IMR-90 (cell line): ENCODE results near the gene NDST1. TPM values are rescaled to one million over a fixed set of nuclear protein-coding genes. Genes with fewer than 3 reads are reported as not detected.

ENCODE experiments used
- ATAC-seq: fragments of 200-7000 bp; cut with Tn5 transposase; 2 replicates; pipeline ENCODE4 v1.9.1; 2020; ENCODE audit warnings: low read depth, mild to moderate bottlenecking, moderate library complexity
- BruUV-seq: library from RNA; stranded (reverse); fragments of 400-500 nt; replicated peaks from 2 replicates; lab custom pipeline; 2021; lab: Mats Ljungman, UMichigan
- CTCF ChIA-PET: fragments of 300-600 bp; formaldehyde crosslinking; extraction: SDS; loops from one replicate; lab custom pipeline; 2021; ENCODE audit warnings: antibody characterized with exemption; lab: Yijun Ruan, JAX
- POLR2A ChIA-PET: fragments of 300-600 bp; sonication (Branson Sonifier 250); formaldehyde crosslinking; loops from one replicate; lab custom pipeline; 2022; ENCODE audit warnings: antibody characterized with exemption; ENCODE audit not compliant: unreplicated experiment; lab: Charles Lee
- DNase-seq: peaks from one replicate; pipeline ENCODE4 v3.0.0; 2013
- H2AFZ ChIP-seq: replicated peaks from 2 replicates; pipeline ENCODE3; 2013; ENCODE audit warnings: low read length, mild to moderate bottlenecking; ENCODE audit not compliant: poor library complexity
- H2AK5ac ChIP-seq: 2 replicates; pipeline ENCODE4 v1.6.1; 2013; ENCODE audit warnings: low read depth, low read length, inconsistent platforms
- H2AK9ac ChIP-seq: replicated peaks from 2 replicates; pipeline ENCODE3; 2013; ENCODE audit warnings: mild to moderate bottlenecking, low read depth, low read length, moderate library complexity; ENCODE audit not compliant: poor library complexity
- H2BK120ac ChIP-seq: 2 replicates; pipeline ENCODE4 v1.6.1; 2013; ENCODE audit warnings: low read depth, low read length, inconsistent platforms
- H2BK15ac ChIP-seq: 3 replicates; pipeline ENCODE4 v1.6.1; 2013; ENCODE audit warnings: low read depth, low read length, inconsistent platforms
- H2BK20ac ChIP-seq: 2 replicates; pipeline ENCODE4 v1.6.1; 2013; ENCODE audit warnings: low read depth, mild to moderate bottlenecking, inconsistent platforms, low read length, moderate library complexity
- H2BK5ac ChIP-seq: 2 replicates; pipeline ENCODE4 v1.6.1; 2013; ENCODE audit warnings: mild to moderate bottlenecking, low read depth, low read length, inconsistent platforms; ENCODE audit not compliant: poor library complexity, severe bottlenecking
- H3K14ac ChIP-seq: replicated peaks from 2 replicates; pipeline ENCODE4 v1.6.1; 2013; ENCODE audit warnings: low read depth, low read length, inconsistent platforms
- H3K18ac ChIP-seq: 2 replicates; pipeline ENCODE4 v1.6.1; 2013; ENCODE audit warnings: low read depth, low read length, control low read depth
- H3K23ac ChIP-seq: 2 replicates; pipeline ENCODE4 v1.6.1; 2013; ENCODE audit warnings: low read depth, low read length, inconsistent platforms
- H3K27ac ChIP-seq: 2 replicates; pipeline ENCODE4 v1.5.1; 2013; ENCODE audit warnings: mild to moderate bottlenecking, control low read depth, low read length; ENCODE audit not compliant: insufficient read depth
- H3K27me3 ChIP-seq: 2 replicates; pipeline ENCODE4 v1.6.1; 2013; ENCODE audit warnings: low read length; ENCODE audit not compliant: control insufficient read depth, insufficient read depth
- H3K36me3 ChIP-seq: 2 replicates; pipeline ENCODE4 v1.6.1; 2013; ENCODE audit warnings: low read length, mixed read lengths; ENCODE audit not compliant: control insufficient read depth, insufficient read depth
- H3K4ac ChIP-seq: 2 replicates; pipeline ENCODE4 v1.6.1; 2013; ENCODE audit warnings: low read depth, low read length, inconsistent platforms
- H3K4me1 ChIP-seq: 2 replicates; pipeline ENCODE4 v1.6.1; 2013; ENCODE audit warnings: low read length, mixed read lengths; ENCODE audit not compliant: control insufficient read depth, insufficient read depth
- H3K4me2 ChIP-seq: 2 replicates; pipeline ENCODE4 v1.6.1; 2013; ENCODE audit warnings: low read depth, mild to moderate bottlenecking, control low read depth, low read length, moderate library complexity
- H3K4me3 ChIP-seq: 2 replicates; pipeline ENCODE4 v1.5.1; 2013; ENCODE audit warnings: low read depth, mild to moderate bottlenecking, control low read depth, low read length, moderate library complexity; ENCODE audit not compliant: insufficient read depth
- H3K56ac ChIP-seq: 2 replicates; pipeline ENCODE4 v1.6.1; 2013; ENCODE audit warnings: low read length, inconsistent platforms; ENCODE audit not compliant: insufficient read depth; ENCODE audit errors: extremely low read depth
- H3K79me1 ChIP-seq, 2 experiments: 2 replicates each; pipeline ENCODE4 v1.6.1; 2013; ENCODE audit warnings: low read length in 2 of 2, inconsistent platforms in 1 of 2, low read depth in 1 of 2
- H3K9ac ChIP-seq: 2 replicates; pipeline ENCODE4 v1.6.1; 2013; ENCODE audit warnings: low read depth, low read length, control low read depth
- H3K9me1 ChIP-seq: 2 replicates; pipeline ENCODE4 v1.6.1; 2013; ENCODE audit warnings: low read length, inconsistent platforms; ENCODE audit not compliant: insufficient read depth
- H3K9me3 ChIP-seq: 2 replicates; pipeline ENCODE4 v1.6.1; 2013; ENCODE audit warnings: low read length; ENCODE audit not compliant: control insufficient read depth, insufficient read depth
- H4K20me1 ChIP-seq: 2 replicates; pipeline ENCODE4 v1.6.1; 2013; ENCODE audit warnings: low read length, inconsistent platforms; ENCODE audit not compliant: insufficient read depth
- H4K5ac ChIP-seq: 2 replicates; pipeline ENCODE4 v1.6.1; 2013; ENCODE audit warnings: mild to moderate bottlenecking, low read depth, low read length, control low read depth
- H4K8ac ChIP-seq, 2 experiments: 2 replicates each; pipeline ENCODE4 v1.6.1; 2013; ENCODE audit warnings: low read depth in 2 of 2, low read length in 2 of 2, control low read depth in 1 of 2, inconsistent platforms in 1 of 2
- H4K91ac ChIP-seq: 2 replicates; pipeline ENCODE4 v1.6.1; 2013; ENCODE audit warnings: low read depth, low read length, inconsistent platforms; ENCODE audit not compliant: insufficient read depth
- CEBPB ChIP-seq: IDR thresholded peaks from 2 replicates; pipeline ENCODE4 v1.6.1; 2012; ENCODE audit warnings: low read depth, low read length, improper control_type of control experiment
- CHD1 ChIP-seq: IDR thresholded peaks from 2 replicates; pipeline ENCODE4 v1.6.1; 2012; ENCODE audit warnings: low read depth, low read length, improper control_type of control experiment
- CTCF ChIP-seq: conservative IDR thresholded peaks from 2 replicates; pipeline ENCODE4 v1.5.1; 2012; ENCODE audit warnings: mild to moderate bottlenecking, low read depth, low read length, improper control_type of control experiment
- ELK1 ChIP-seq: fragments of 150-350 bp; IDR thresholded peaks from 2 replicates; pipeline ENCODE4 v1.6.1; 2016; ENCODE audit warnings: low read depth, mild to moderate bottlenecking, low read length, moderate library complexity, borderline replicate concordance
- FOS ChIP-seq: fragments of 150-350 bp; IDR thresholded peaks from 2 replicates; pipeline ENCODE4 v1.6.1; 2016; ENCODE audit warnings: low read depth, low read length
- MAFK ChIP-seq: IDR thresholded peaks from 2 replicates; pipeline ENCODE4 v1.6.1; 2012; ENCODE audit warnings: low read depth, low read length, improper control_type of control experiment
- MAZ ChIP-seq: IDR thresholded peaks from 2 replicates; pipeline ENCODE4 v1.6.1; 2012; ENCODE audit warnings: low read depth, mild to moderate bottlenecking, low read length, improper control_type of control experiment, moderate library complexity, borderline replicate concordance
- MXI1 ChIP-seq: IDR thresholded peaks from 2 replicates; pipeline ENCODE4 v1.6.1; 2012; ENCODE audit warnings: low read depth, mild to moderate bottlenecking, low read length, moderate library complexity, borderline replicate concordance
- NFE2L2 ChIP-seq: fragments of 150-350 bp; IDR thresholded peaks from 2 replicates; pipeline ENCODE4 v1.6.1; 2016; ENCODE audit warnings: low read depth, mild to moderate bottlenecking, low read length
- POLR2A ChIP-seq: IDR thresholded peaks from 2 replicates; pipeline ENCODE4 v1.6.1; 2012; ENCODE audit warnings: mild to moderate bottlenecking, low read depth, low read length
- RAD21 ChIP-seq: IDR thresholded peaks from 2 replicates; pipeline ENCODE4 v1.6.1; 2012; ENCODE audit warnings: low read length, improper control_type of control experiment
- RCOR1 ChIP-seq: IDR thresholded peaks from 2 replicates; pipeline ENCODE4 v1.6.1; 2012; ENCODE audit warnings: mild to moderate bottlenecking, low read length, improper control_type of control experiment; ENCODE audit not compliant: insufficient replicate concordance
- RFX5 ChIP-seq: IDR thresholded peaks from 2 replicates; pipeline ENCODE4 v1.8.0; 2012; ENCODE audit warnings: low read depth, mild to moderate bottlenecking, low read length, moderate library complexity
- USF2 ChIP-seq: fragments of 150-350 bp; IDR thresholded peaks from 2 replicates; pipeline ENCODE4 v1.6.1; 2017; ENCODE audit warnings: mild to moderate bottlenecking, antibody characterized with exemption, low read length, low read depth
- WGBS, 2 experiments: methylation state at CpG; one replicate each; pipeline versions ENCODE4 v1.1.5 to v1.1.7; 2013; ENCODE audit warnings: missing lambda C conversion rate in 2 of 2; ENCODE audit not compliant: insufficient read length in 1 of 2; ENCODE audit errors: extremely low coverage in 2 of 2; 5-methylcytosine and 5-hydroxymethylcytosine counted together
- dilution Hi-C: fragments of 300-500 bp; cut with HindIII; formaldehyde crosslinking; loops from one replicate; pipeline ENCODE4 v1.14.3; 2018; ENCODE audit warnings: low sequenced_read_pairs; ENCODE audit not compliant: unreplicated experiment
- in situ Hi-C: fragments of 300-500 bp; cut with MboI; formaldehyde crosslinking; loops from 3 replicates; pipeline ENCODE4 v1.14.3; 2019; ENCODE audit warnings: low sequenced_read_pairs, inconsistent platforms, mixed read lengths
- intact Hi-C: fragments of 100-400 bp; cut with micrococcal nuclease; formaldehyde crosslinking; loops from 2 replicates; pipeline ENCODE4 v1.10.0; 2022
- polyA plus RNA-seq, 3 experiments: library from polyadenylated mRNA; depleted of rRNA; stranded (reverse); fragments of >200 nt; gene quantifications; 2 replicates each; pipeline ENCODE4 v1.2.3, GENCODE V29; 2012; ENCODE audit warnings: low replicate concordance in 1 of 3
- total RNA-seq: library from RNA; depleted of rRNA; stranded (reverse); fragments of >200 nt; gene quantifications from 2 replicates; pipeline ENCODE4 v1.2.3, GENCODE V29; 2012

NDST1 gene
- total and polyA plus RNA-seq, 2 of the 4 experiments (the other 2 are of a cell fraction): 30.5 to 80.4 TPM

GRCh38 chr5:150465927-150466326 lies 42.0 kb upstream of the NDST1 start:
- dilution Hi-C loops: no loop called here

More at GRCh38 chr5:150465927-150466326, 42.0 kb upstream of the NDST1 start:
- no peak overlapping the region for H2BK5ac ChIP-seq
- WGBS, 2 experiments: 100% methylated on average over 1 of the region's 8 CpGs; no CpG with 5 or more reads in 1 of the 2 experiments
- TF ChIP-seq RCOR1 (no peak), USF2 (no peak), MAZ (no peak), CEBPB (no peak), MXI1 (no peak), POLR2A (no peak), MAFK (no peak), NFE2L2 (no peak), FOS (no peak), RAD21 (no peak), CTCF (no peak), RFX5 (no peak), ELK1 (no peak), CHD1 (no peak)
- no peak overlapping the region for H3K27ac ChIP-seq
- H4K8ac ChIP-seq: no peak overlapping the region
- ATAC-seq: no peak
- no peak overlapping the region for H3K56ac ChIP-seq
- H2AFZ ChIP-seq: no peak overlapping the region
- H2AK5ac ChIP-seq: peak overlapping the region; percentile 56; the same call in 1 of the 2 replicates
- H3K36me3 ChIP-seq: no peaks in the 10 kb centered on the region
- no peak overlapping the region for H4K5ac ChIP-seq
- H3K14ac ChIP-seq: 0 out of 2 replicates have a peak overlapping the region, but pooled peaks have one; percentile 49
- CTCF ChIA-PET: no interaction called here
- POLR2A ChIA-PET: no interaction called here
- in situ Hi-C loops: loop anchor here (10.0 kb wide), 1 partner anchor 379 kb away; the partner anchor contains the start of gene IRGM
- no peaks in the 10 kb centered on the region for H3K27me3 ChIP-seq
- H3K18ac ChIP-seq: 0 out of 2 replicates have a peak overlapping the region, but pooled peaks have one; percentile 13
- H3K9me3 ChIP-seq: no peaks in the 10 kb centered on the region
- H3K9me1 ChIP-seq: peaks cover 7% of the 10 kb centered on the region
- peak overlapping the region; percentile 57; the same call in 1 of the 2 replicates for H2BK120ac ChIP-seq
- intact Hi-C loops: no loop called here
- no peak overlapping the region for H3K9ac ChIP-seq
- peak overlapping the region; percentile 40; the same call in 1 of the 2 replicates for H3K4ac ChIP-seq
- no peak overlapping the region for H2AK9ac ChIP-seq
- DNase-seq: no peak
- no peak overlapping the region for H3K23ac ChIP-seq
- peaks cover 18% of the 10 kb centered on the region for H3K4me1 ChIP-seq
- no peak overlapping the region; the same call in 2 of the 3 replicates for H2BK15ac ChIP-seq
- H3K4me2 ChIP-seq: no peak overlapping the region
- no peak overlapping the region for H3K4me3 ChIP-seq
- H3K79me1 ChIP-seq: peaks cover 0 to 11% of the 10 kb centered on the region in 2 experiments; a peak in 1 of 4 replicates
- H4K91ac ChIP-seq: peak overlapping the region; percentile 25
- peak overlapping the region; percentile 56 for H2BK20ac ChIP-seq
- BruUV-seq: no TSS peak
- no peaks in the 10 kb centered on the region for H4K20me1 ChIP-seq
